HCT116 (cell line): Measurements from ENCODE around the gene STRN. TPM values are rescaled to one million over a fixed set of nuclear protein-coding genes. Genes with fewer than 3 reads are reported as not detected.

Source experiments
- ATAC-seq: fragments of 200-7000 bp; cut with Tn5 transposase; 2 replicates; pipeline ENCODE4 v1.9.1; 2020; ENCODE audit warnings: mild to moderate bottlenecking, moderate library complexity
- BruUV-seq: library from RNA; stranded (reverse); fragments of 400-500 nt; replicated peaks from 2 replicates; lab custom pipeline; 2021; lab: Mats Ljungman, UMichigan
- CTCF ChIA-PET: fragments of 300-600 bp; sonication (Branson Sonifier 250); formaldehyde crosslinking; loops from one replicate; lab custom pipeline; 2021; ENCODE audit warnings: antibody characterized with exemption; lab: Charles Lee
- POLR2A ChIA-PET: fragments of 300-600, 350-600 bp; sonication (Branson Sonifier 250); formaldehyde crosslinking; loops from one replicate; lab custom pipeline; 2021; ENCODE audit warnings: antibody characterized with exemption; lab: Charles Lee
- RAD21 ChIA-PET, 2 experiments: fragments of 300-600 bp; sonication (Branson Sonifier 250); formaldehyde crosslinking; loops; one replicate each; lab custom pipeline; 2023; ENCODE audit warnings: low total read pairs in 2 of 2; ENCODE audit not compliant: uncharacterized antibody in 2 of 2, unreplicated experiment in 2 of 2, low non-redundant PET in 1 of 2; lab: Charles Lee
- DNase-seq: peaks from one replicate; pipeline ENCODE4 v3.0.0-alpha.2; 2010; ENCODE audit warnings: low read depth, low spot score
- H2AFZ ChIP-seq: fragments of 200-600 bp; shearing (Covaris generic), sonication (generic); 2 replicates; pipeline ENCODE4 v1.6.1; 2017; ENCODE audit warnings: low read depth, mixed run types, mixed read lengths, antibody characterized with exemption, low read length; ENCODE audit not compliant: poor library complexity, severe bottlenecking
- H3K27ac ChIP-seq: 2 replicates; pipeline ENCODE4 v1.5.1; 2012; ENCODE audit warnings: low read depth, low read length
- H3K27me3 ChIP-seq: fragments of 200-600 bp; sonication (generic); 2 replicates; pipeline ENCODE4 v1.6.1; 2016; ENCODE audit warnings: mixed run types, low read length, mixed read lengths; ENCODE audit not compliant: insufficient read depth
- H3K36me3 ChIP-seq, 2 experiments: fragments of 200-500 bp in 1 of 2; fragments of 200-600 bp in 1 of 2; sonication (Bioruptor generic) in 1 of 2; sonication (generic) in 1 of 2; 2 replicates each; pipeline versions ENCODE4 v1.5.1 to v1.6.1; 2014 to 2016; ENCODE audit warnings: low read length in 2 of 2, inconsistent platforms in 1 of 2, mixed read lengths in 1 of 2, mixed run types in 1 of 2; ENCODE audit not compliant: insufficient read depth in 2 of 2, control insufficient read depth in 1 of 2
- H3K4me1 ChIP-seq, 2 experiments: fragments of 200-600 bp in 1 of 2; sonication (generic) in 1 of 2; 2 replicates each; pipeline versions ENCODE4 v1.5.1 to v1.6.1; 2012 to 2017; ENCODE audit warnings: low read length in 2 of 2, inconsistent platforms in 1 of 2, mild to moderate bottlenecking in 1 of 2, mixed read lengths in 1 of 2, mixed run types in 1 of 2, moderate library complexity in 1 of 2; ENCODE audit not compliant: insufficient read depth in 2 of 2, control insufficient read depth in 1 of 2
- H3K4me2 ChIP-seq: fragments of 200-600 bp; sonication (generic); 2 replicates; pipeline ENCODE4 v1.6.1; 2017; ENCODE audit warnings: mixed run types, low read length, mixed read lengths
- H3K4me3 ChIP-seq, 2 experiments: fragments of 200-600 bp in 1 of 2; sonication (generic) in 1 of 2; replicated peaks in 1 of 2; 2 replicates each; pipeline ENCODE4 v1.5.1; 2011 to 2016; ENCODE audit warnings: low read length in 2 of 2, control low read depth in 1 of 2, low read depth in 1 of 2, mild to moderate bottlenecking in 1 of 2, mixed read lengths in 1 of 2, mixed run types in 1 of 2
- H3K79me2 ChIP-seq: fragments of 200-600 bp; sonication (generic); 2 replicates; pipeline ENCODE4 v1.6.1; 2017; ENCODE audit warnings: mild to moderate bottlenecking, mixed run types, low read length, moderate library complexity, mixed read lengths; ENCODE audit not compliant: insufficient read depth
- H3K9ac ChIP-seq: fragments of 200-600 bp; sonication (generic); 2 replicates; pipeline ENCODE4 v1.6.1; 2016; ENCODE audit warnings: low read length, mixed read lengths
- H3K9me2 ChIP-seq: fragments of 200-600 bp; sonication (generic), shearing (Covaris generic); 2 replicates; pipeline ENCODE4 v1.6.1; 2017; ENCODE audit warnings: mixed run types, mild to moderate bottlenecking, moderate library complexity; ENCODE audit not compliant: insufficient read depth
- H3K9me3 ChIP-seq, 2 experiments: fragments of 200-500 bp in 1 of 2; fragments of 200-600 bp in 1 of 2; sonication (Bioruptor generic) in 1 of 2; sonication (generic) in 1 of 2; 2 replicates each; pipeline ENCODE4 v1.6.1; 2014 to 2017; ENCODE audit warnings: low read length in 2 of 2, mixed read lengths in 2 of 2, inconsistent platforms in 1 of 2, low read depth in 1 of 2, mild to moderate bottlenecking in 1 of 2, mixed run types in 1 of 2, moderate library complexity in 1 of 2; ENCODE audit not compliant: control insufficient read depth in 1 of 2, insufficient read depth in 1 of 2
- H4K20me1 ChIP-seq: fragments of 200-600 bp; sonication (generic), shearing (Covaris generic); 2 replicates; pipeline ENCODE4 v1.6.1; 2017; ENCODE audit warnings: mixed run types, mild to moderate bottlenecking, moderate library complexity; ENCODE audit not compliant: insufficient read depth
- ATF3 ChIP-seq: IDR thresholded peaks from 2 replicates; pipeline ENCODE4 v1.6.1; 2012
- CTCF ChIP-seq, 3 experiments: fragments of 200-600 bp in 1 of 3; sonication (generic) in 1 of 3; IDR thresholded peaks in 2 of 3; conservative IDR thresholded peaks in 1 of 3; 2 replicates each; pipeline ENCODE4 v1.5.1; 2012 to 2017; ENCODE audit warnings: low read depth in 2 of 3, low read length in 2 of 3, antibody characterized with exemption in 1 of 3, borderline replicate concordance in 1 of 3, control low read depth in 1 of 3, mild to moderate bottlenecking in 1 of 3, mixed read lengths in 1 of 3, mixed run types in 1 of 3, moderate library complexity in 1 of 3; ENCODE audit not compliant: insufficient read depth in 1 of 3
- EGR1 ChIP-seq: IDR thresholded peaks from 2 replicates; pipeline ENCODE4 v1.6.1; 2012; ENCODE audit warnings: low read depth
- EZH2 ChIP-seq: fragments of 200-600 bp; sonication (generic); IDR thresholded peaks from 2 replicates; pipeline ENCODE4 v1.6.1; 2017; ENCODE audit warnings: antibody characterized with exemption, mixed run types
- EZH2phosphoT487 ChIP-seq: fragments of 200-600 bp; IDR thresholded peaks from 2 replicates; pipeline ENCODE4 v1.6.1; 2018; ENCODE audit warnings: antibody characterized with exemption, borderline replicate concordance
- JUND ChIP-seq: IDR thresholded peaks from 2 replicates; pipeline ENCODE4 v1.6.1; 2012
- MAX ChIP-seq: IDR thresholded peaks from 2 replicates; pipeline ENCODE4 v1.6.1; 2012
- POLR2A ChIP-seq: IDR thresholded peaks from 2 replicates; pipeline ENCODE4 v1.7.0; 2011; ENCODE audit warnings: borderline replicate concordance; ENCODE audit not compliant: insufficient read depth, insufficient read length; ENCODE audit errors: extremely low read depth
- SRF ChIP-seq: IDR thresholded peaks from 2 replicates; pipeline ENCODE4 v1.6.1; 2012; ENCODE audit warnings: low read depth
- TCF7L2 ChIP-seq: IDR thresholded peaks from 2 replicates; pipeline ENCODE4 v1.7.0; 2011; ENCODE audit warnings: borderline replicate concordance, inconsistent platforms; ENCODE audit not compliant: insufficient read depth, insufficient read length; ENCODE audit errors: extremely low read depth
- YY1 ChIP-seq: IDR thresholded peaks from 2 replicates; pipeline ENCODE4 v1.6.1; 2011; ENCODE audit warnings: low read length, low read depth, moderate library complexity, mild to moderate bottlenecking; ENCODE audit not compliant: insufficient replicate concordance; ENCODE audit errors: extremely low read depth
- ZFX ChIP-seq: fragments of 450-650 bp; IDR thresholded peaks from 2 replicates; pipeline ENCODE4 v1.6.1; 2017
- ZNF274 ChIP-seq: fragments of 200-500 bp; sonication (Bioruptor generic); IDR thresholded peaks from 2 replicates; pipeline ENCODE4 v1.6.1; 2014; ENCODE audit warnings: mild to moderate bottlenecking, low read depth, low read length, inconsistent platforms
- intact Hi-C: fragments of 100-400 bp; cut with micrococcal nuclease; formaldehyde crosslinking; loops from 2 replicates; pipeline ENCODE4 v1.10.0; 2022
- total RNA-seq: library from RNA; stranded (reverse); gene quantifications from one replicate; pipeline ENCODE4 v1.2.1, GENCODE V29; 2021; ENCODE audit not compliant: unreplicated experiment

The STRN gene
- total RNA-seq, 1 experiment from 2014 or later, result 26.4 TPM

DNA sequence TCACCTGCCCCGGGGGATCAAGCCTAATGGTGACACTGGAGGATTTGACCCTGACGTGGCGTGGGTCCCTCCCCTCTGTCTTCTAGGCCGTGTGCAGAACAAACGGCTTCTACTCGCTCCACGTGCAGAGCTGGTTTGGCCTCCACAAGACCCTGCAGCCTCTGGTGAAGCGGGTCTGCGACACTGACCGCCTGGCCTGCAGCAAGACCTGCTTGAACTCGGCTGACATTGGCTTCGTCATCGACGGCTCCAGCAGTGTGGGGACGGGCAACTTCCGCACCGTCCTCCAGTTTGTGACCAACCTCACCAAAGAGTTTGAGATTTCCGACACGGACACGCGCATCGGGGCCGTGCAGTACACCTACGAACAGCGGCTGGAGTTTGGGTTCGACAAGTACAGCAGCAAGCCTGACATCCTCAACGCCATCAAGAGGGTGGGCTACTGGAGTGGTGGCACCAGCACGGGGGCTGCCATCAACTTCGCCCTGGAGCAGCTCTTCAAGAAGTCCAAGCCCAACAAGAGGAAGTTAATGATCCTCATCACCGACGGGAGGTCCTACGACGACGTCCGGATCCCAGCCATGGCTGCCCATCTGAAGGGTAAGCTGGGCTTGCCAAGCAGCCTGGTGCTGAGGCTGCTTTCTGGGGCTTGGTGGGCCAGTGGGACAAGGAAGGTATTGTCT lies 157.8 kb downstream of the STRN start:
- Histone ChIP-seq H2AFZ (no peak overlapping the region), H3K9me3 (no peaks in the 10 kb centered on the region), H3K27me3 (no peaks in the 10 kb centered on the region), H3K9ac (no peak overlapping the region), H3K36me3 (no peaks in the 10 kb centered on the region), H3K9me2 (no peaks in the 10 kb centered on the region), H3K79me2 (no peaks in the 10 kb centered on the region), H3K27ac (no peak overlapping the region), H4K20me1 (no peaks in the 10 kb centered on the region), H3K4me3 (no peak overlapping the region), H3K4me1 (no peaks in the 10 kb centered on the region), H3K4me2 (no peak overlapping the region)
- ChIA-PET RAD21 (no interaction called here), POLR2A (no interaction called here), CTCF (no interaction called here)
- DNase-seq (no peak), ATAC-seq (no peak)
- intact Hi-C loops, result no loop called here
- BruUV-seq, result no TSS peak
- no peak for TF ChIP-seq MAX
- TF ChIP-seq JUND, result no peak
- TF ChIP-seq SRF, result no peak
- TF ChIP-seq YY1, result no peak

GRCh38 chr2:36807223-36807886 lies 159.0 kb downstream of the STRN start:
- Histone ChIP-seq H3K9ac (no peak overlapping the region), H3K4me3 (no peak overlapping the region), H3K4me2 (no peak overlapping the region), H3K9me3 (no peaks in the 10 kb centered on the region), H3K27me3 (no peaks in the 10 kb centered on the region), H4K20me1 (no peaks in the 10 kb centered on the region), H3K27ac (no peak overlapping the region), H3K36me3 (no peaks in the 10 kb centered on the region), H3K9me2 (no peaks in the 10 kb centered on the region), H3K79me2 (no peaks in the 10 kb centered on the region), H3K4me1 (no peaks in the 10 kb centered on the region), H2AFZ (no peak overlapping the region)
- ChIA-PET CTCF (interaction anchor here (1.4 kb wide), 1 partner anchor 22 kb away, joined by 3 read pairs; no protein-coding TSS in a partner anchor), POLR2A (no interaction called here), RAD21 (no interaction called here)
- intact Hi-C loops, result no loop called here
- ATAC-seq (no peak), DNase-seq (no peak)
- no TSS peak for BruUV-seq
- TF ChIP-seq MAX (no peak), POLR2A (no peak), ZFX (no peak), CTCF (IDR thresholded peaks at IDR 0.05 in 2 of 3, conservative IDR thresholded peaks at IDR 0.05 in 1 of 3; ENCODE audit: borderline replicate concordance in 1 of 3, insufficient read depth in 1 of 3, low read depth in 2 of 3, low read length in 2 of 3) (no peak), EGR1 (no peak), EZH2phosphoT487 (no peak), ATF3 (no peak), TCF7L2 (no peak), ZNF274 (no peak), EZH2 (no peak), JUND (no peak)
